Neural crest cell (in vitro differentiated cells): ENCODE data around the gene UCP2. TPM values are rescaled to one million over a fixed set of nuclear protein-coding genes. Genes with fewer than 3 reads are reported as not detected.

Experiments
- DNase-seq: peaks from one replicate; pipeline ENCODE4 v3.0.0; 2021; ENCODE audit warnings: low read depth, mixed read lengths, low spot score
- H3K27ac Mint-ChIP-seq: one replicate; pipeline ENCODE4 v1.8.0; 2021; ENCODE audit warnings: mild to moderate bottlenecking, mixed read lengths; ENCODE audit not compliant: unreplicated experiment
- H3K27me3 Mint-ChIP-seq: 2 replicates; pipeline ENCODE4 v1.8.0; 2021; ENCODE audit warnings: low read depth, mild to moderate bottlenecking, mixed read lengths
- H3K36me3 Mint-ChIP-seq: 2 replicates; pipeline ENCODE4 v1.8.0; 2021; ENCODE audit warnings: low read depth, mild to moderate bottlenecking, mixed read lengths
- H3K4me1 Mint-ChIP-seq: 2 replicates; pipeline ENCODE4 v1.8.0; 2021; ENCODE audit warnings: mixed read lengths
- H3K4me3 Mint-ChIP-seq: one replicate; pipeline ENCODE4 v1.8.0; 2021; ENCODE audit warnings: mild to moderate bottlenecking, mixed read lengths
- H3K9me3 Mint-ChIP-seq: 2 replicates; pipeline ENCODE4 v1.8.0; 2021; ENCODE audit warnings: mixed read lengths
- CTCF ChIP-seq: fragments of 200-600 bp; sonication (generic); conservative IDR thresholded peaks from 2 replicates; pipeline ENCODE4 v1.5.0; 2021; ENCODE audit warnings: antibody characterized with exemption, mild to moderate bottlenecking
- total RNA-seq: library from RNA; stranded (reverse); gene quantifications from 2 replicates; pipeline ENCODE4 v1.2.1, GENCODE V29; 2021

Gene UCP2
- total RNA-seq, 1 donor from 2014 or later, result 71.4 TPM

GRCh38 chr11:73972620-73973449, 9.8 kb downstream of the UCP2 start:
- TF ChIP-seq CTCF, result no peak
- H3K4me1 Mint-ChIP-seq, result no peaks in the 10 kb centered on the region
- no peaks in the 10 kb centered on the region for H3K9me3 Mint-ChIP-seq
- H3K4me3 Mint-ChIP-seq, result no peak overlapping the region
- no peak for DNase-seq
- H3K27ac Mint-ChIP-seq, result no peak overlapping the region
- peaks cover 24% of the 10 kb centered on the region for H3K36me3 Mint-ChIP-seq
- peaks cover 4% of the 10 kb centered on the region for H3K27me3 Mint-ChIP-seq

GRCh38 chr11:73972187-73972586, 10.5 kb downstream of the UCP2 start:
- Mint-ChIP-seq H3K9me3 (no peaks in the 10 kb centered on the region), H3K27me3 (peaks cover 4% of the 10 kb centered on the region), H3K4me1 (no peaks in the 10 kb centered on the region), H3K27ac (no peak overlapping the region), H3K36me3 (peaks cover 19% of the 10 kb centered on the region), H3K4me3 (no peak overlapping the region)
- TF ChIP-seq CTCF, result no peak
- DNase-seq, result no peak

GRCh38 chr11:73971175-73971719, 11.4 kb downstream of the UCP2 start:
- Mint-ChIP-seq H3K9me3 (no peaks in the 10 kb centered on the region), H3K4me3 (no peak overlapping the region), H3K27ac (no peak overlapping the region), H3K36me3 (peaks cover 13% of the 10 kb centered on the region), H3K27me3 (peaks cover 4% of the 10 kb centered on the region), H3K4me1 (no peaks in the 10 kb centered on the region)
- TF ChIP-seq CTCF, result no peak
- no peak for DNase-seq

- no peak for DNase-seq
- no peak for TF ChIP-seq CTCF
- Mint-ChIP-seq H3K27ac (peak overlapping the region; percentile 78), H3K36me3 (peaks cover 8% of the 10 kb centered on the region), H3K9me3 (no peaks in the 10 kb centered on the region), H3K4me1 (no peaks in the 10 kb centered on the region), H3K27me3 (peaks cover 4% of the 10 kb centered on the region), H3K4me3 (peak overlapping the region; percentile 31)
Observed at GRCh38 chr11:73969991-73970800, 12.4 kb downstream of the UCP2 start.

- H3K27me3 Mint-ChIP-seq, result peaks cover 4% of the 10 kb centered on the region
- no peak for DNase-seq
- no peaks in the 10 kb centered on the region for H3K9me3 Mint-ChIP-seq
- H3K4me1 Mint-ChIP-seq, result peaks cover 6% of the 10 kb centered on the region
- H3K36me3 Mint-ChIP-seq, result no peaks in the 10 kb centered on the region
- H3K4me3 Mint-ChIP-seq, result peak overlapping the region; percentile 3
- H3K27ac Mint-ChIP-seq, result no peak overlapping the region
- TF ChIP-seq CTCF, result no peak
Observed at GRCh38 chr11:73969091-73969490, 13.6 kb downstream of the UCP2 start.
